ENCODE measurements around the gene ITGB6.
"Not testable (repeated sequence)": the region's sequence is repeated elsewhere in the genome, so short reads cannot be mapped to it uniquely, and the experiment has no call there.

ITGB6 gene

GRCh38 chr2:160126315-160126714 is 73.8 kb downstream of the ITGB6 start:
- H3K4me3 ChIP-seq (ENCODE audit: low read depth, low read length): no peak overlapping the region
- TF ChIP-seq CTCF (IDR thresholded peaks at IDR 0.05; ENCODE audit: borderline replicate concordance, insufficient read depth, low read depth, low read length): no peak

GRCh38 chr2:160125828-160126227 is 74.2 kb downstream of the ITGB6 start:
- TF ChIP-seq CTCF (IDR thresholded peaks at IDR 0.05; ENCODE audit: borderline replicate concordance, insufficient read depth, low read depth, low read length): no peak
- no peak overlapping the region for H3K4me3 ChIP-seq (ENCODE audit: low read depth, low read length)

GRCh38 chr2:160125366-160125765 is 74.7 kb downstream of the ITGB6 start:
- no peak for TF ChIP-seq CTCF (IDR thresholded peaks at IDR 0.05; ENCODE audit: borderline replicate concordance, insufficient read depth, low read depth, low read length)
- no peak overlapping the region for H3K4me3 ChIP-seq (ENCODE audit: low read depth, low read length)

- TF ChIP-seq CTCF (IDR thresholded peaks at IDR 0.05; ENCODE audit: borderline replicate concordance, insufficient read depth, low read depth, low read length): no peak
- H3K4me3 ChIP-seq (ENCODE audit: low read depth, low read length): no peak overlapping the region
Measured at GRCh38 chr2:160124571-160124970, 75.5 kb downstream of the ITGB6 start.

GRCh38 chr2:160114721-160115120 is 85.4 kb downstream of the ITGB6 start:
- H3K4me3 ChIP-seq (ENCODE audit: low read depth, low read length): not testable (repeated sequence)

- TF ChIP-seq CTCF (IDR thresholded peaks at IDR 0.05; ENCODE audit: borderline replicate concordance, insufficient read depth, low read depth, low read length): no peak
- H3K4me3 ChIP-seq (ENCODE audit: low read depth, low read length): no peak overlapping the region
Measured at GRCh38 chr2:160114020-160114419, 86.1 kb downstream of the ITGB6 start.

GRCh38 chr2:160111951-160112798 is 87.9 kb downstream of the ITGB6 start:
- H3K4me3 ChIP-seq (ENCODE audit: low read depth, low read length): no peak overlapping the region
- no peak for TF ChIP-seq CTCF (IDR thresholded peaks at IDR 0.05; ENCODE audit: borderline replicate concordance, insufficient read depth, low read depth, low read length)

All from GM12875 (cell line).